Smooth muscle cell (in vitro differentiated cells): ENCODE data around the gene PIGM. TPM values are rescaled to one million over a fixed set of nuclear protein-coding genes. Genes with fewer than 3 reads are reported as not detected.
A peak's percentile ranks its signal among the peaks of the same experiment; 100 is the strongest.

Source experiments
- DNase-seq: peaks from one replicate; lab custom pipeline; 2025; ENCODE audit not compliant: unreplicated experiment; lab: John Stamatoyannopoulos, UW
- H2AFZ ChIP-seq: fragments of 200-600 bp; sonication (generic); 2 replicates; pipeline ENCODE4 v1.6.0; 2016; ENCODE audit warnings: antibody characterized with exemption, low read depth, mild to moderate bottlenecking
- H3F3A ChIP-seq: fragments of 200-600 bp; sonication (generic); 2 replicates; pipeline ENCODE4 v1.6.0; 2017; ENCODE audit warnings: antibody characterized with exemption, low read depth
- H3K27ac ChIP-seq: fragments of 200-600 bp; sonication (generic); 2 replicates; pipeline ENCODE4 v1.5.1; 2016; ENCODE audit warnings: low read depth, mild to moderate bottlenecking
- H3K27me3 ChIP-seq: fragments of 200-600 bp; sonication (generic); 2 replicates; pipeline ENCODE4 v1.6.1; 2016; ENCODE audit warnings: low read depth, mild to moderate bottlenecking
- H3K36me3 ChIP-seq: fragments of 200-600 bp; sonication (generic); 2 replicates; pipeline ENCODE4 v1.5.1; 2016; ENCODE audit warnings: low read depth
- H3K4me1 ChIP-seq: fragments of 200-600 bp; sonication (generic); 2 replicates; pipeline ENCODE4 v1.5.1; 2016; ENCODE audit warnings: low read depth
- H3K4me2 ChIP-seq: fragments of 200-600 bp; sonication (generic); 2 replicates; pipeline ENCODE4 v1.6.0; 2016; ENCODE audit warnings: mild to moderate bottlenecking
- H3K4me3 ChIP-seq: fragments of 200-600 bp; sonication (generic); 2 replicates; pipeline ENCODE4 v1.5.1; 2016; ENCODE audit warnings: mild to moderate bottlenecking
- H3K79me2 ChIP-seq: fragments of 200-600 bp; sonication (generic); 2 replicates; pipeline ENCODE4 v1.6.0; 2016; ENCODE audit warnings: low read depth, mild to moderate bottlenecking
- H3K9ac ChIP-seq: fragments of 200-600 bp; sonication (generic); 2 replicates; pipeline ENCODE4 v1.6.0; 2016; ENCODE audit warnings: low read depth
- H3K9me3 ChIP-seq: fragments of 200-600 bp; sonication (generic); replicated peaks from 2 replicates; pipeline ENCODE4 v1.5.1; 2016; ENCODE audit warnings: low read depth
- H4K20me1 ChIP-seq: fragments of 200-600 bp; sonication (generic); 2 replicates; pipeline ENCODE4 v1.6.0; 2016; ENCODE audit warnings: low read depth
- CTCF ChIP-seq: fragments of 200-600 bp; sonication (generic); IDR thresholded peaks from 2 replicates; pipeline ENCODE4 v1.5.1; 2017; ENCODE audit warnings: borderline replicate concordance, mild to moderate bottlenecking, antibody characterized with exemption; ENCODE audit not compliant: insufficient read depth, poor library complexity, severe bottlenecking
- WGBS: methylation state at CpG from one replicate; pipeline ENCODE4 v1.1.7; 2016; ENCODE audit warnings: low lambda C conversion rate; 5-methylcytosine and 5-hydroxymethylcytosine counted together
- polyA plus RNA-seq: library from polyadenylated mRNA; unstranded; fragments of >200 nt; fragmentation: Nextera tagmentation; extraction: Ambion mirVana; gene quantifications from 2 replicates; pipeline ENCODE4 v1.2.1, GENCODE V29; 2016
- total RNA-seq: library from RNA; depleted of rRNA; stranded (reverse); fragments of >200 nt; gene quantifications from 2 replicates; pipeline ENCODE4 v1.2.3, GENCODE V29; 2014

Gene PIGM
- total and polyA plus RNA-seq, 2 experiments from 2014 or later: 3.0 to 5.2 TPM

- no peak for DNase-seq
- H3K9ac ChIP-seq: no peak overlapping the region
- no peaks in the 10 kb centered on the region for H3F3A ChIP-seq
- H4K20me1 ChIP-seq: no peaks in the 10 kb centered on the region
- no peaks in the 10 kb centered on the region for H3K79me2 ChIP-seq
- H3K4me2 ChIP-seq: no peak overlapping the region
- no peaks in the 10 kb centered on the region for H3K36me3 ChIP-seq
- no peak overlapping the region for H3K27ac ChIP-seq
- H3K9me3 ChIP-seq: no peaks in the 10 kb centered on the region
- no peak overlapping the region for H2AFZ ChIP-seq
- peaks cover 5% of the 10 kb centered on the region for H3K4me1 ChIP-seq
- 44% methylated on average over 1 of the region's 1 CpG for WGBS
- no peak overlapping the region for H3K4me3 ChIP-seq
- TF ChIP-seq CTCF: no peak
- H3K27me3 ChIP-seq: no peaks in the 10 kb centered on the region
Observed at GRCh38 chr1:159992161-159992560, 39.6 kb downstream of the PIGM start.

DNA sequence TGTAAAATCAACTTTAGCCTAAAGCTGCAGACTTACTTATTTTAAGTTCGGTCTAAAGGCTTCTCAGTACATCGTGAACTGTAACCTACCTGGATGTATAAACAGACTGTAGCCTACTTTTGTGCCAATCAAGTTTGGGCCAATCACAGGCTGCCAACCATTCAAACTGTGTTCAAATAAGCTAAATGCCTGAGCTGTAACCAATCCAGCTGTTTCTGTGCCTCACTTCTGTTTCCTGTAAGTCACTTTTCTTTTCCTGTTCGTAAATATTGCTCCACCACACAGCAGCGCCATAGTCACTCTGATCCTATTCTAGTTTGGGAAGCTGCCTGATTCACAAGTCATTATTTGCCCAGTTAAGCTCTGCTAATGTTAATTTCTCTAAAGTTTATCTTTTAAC, 40.3 kb downstream of the PIGM start:
- Histone ChIP-seq H3K27me3 (no peaks in the 10 kb centered on the region), H3K4me1 (peaks cover 3% of the 10 kb centered on the region), H2AFZ (no peak overlapping the region), H3K27ac (no peak overlapping the region), H3K9ac (no peak overlapping the region), H4K20me1 (no peaks in the 10 kb centered on the region), H3K4me2 (peak overlapping the region; percentile 47), H3K36me3 (no peaks in the 10 kb centered on the region), H3K9me3 (no peaks in the 10 kb centered on the region), H3K79me2 (no peaks in the 10 kb centered on the region), H3F3A (no peaks in the 10 kb centered on the region), H3K4me3 (no peak overlapping the region)
- DNase-seq: no peak
- WGBS: 63% methylated on average over 4 of the region's 4 CpGs
- TF ChIP-seq CTCF: no peak

DNA sequence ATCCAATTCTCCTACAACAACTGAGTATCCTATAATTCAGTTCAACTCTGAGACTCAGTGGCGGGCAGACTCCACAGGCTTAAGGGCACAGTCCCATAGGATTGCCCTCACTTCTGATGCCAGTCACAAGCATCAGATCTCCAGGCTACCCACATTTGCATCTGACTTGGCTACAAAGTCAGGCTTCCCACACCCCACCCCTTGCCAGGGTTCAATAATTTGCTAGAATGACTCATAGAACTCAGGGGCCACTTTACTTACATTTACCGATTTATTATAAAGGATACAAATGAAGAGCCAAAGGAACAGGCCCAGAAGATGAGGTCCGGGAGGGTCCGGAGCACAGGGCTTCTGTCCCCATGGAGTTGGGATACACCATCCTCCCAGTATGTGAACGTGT, 41.8 kb downstream of the PIGM start:
- Histone ChIP-seq H3F3A (no peaks in the 10 kb centered on the region), H3K4me3 (no peak overlapping the region), H4K20me1 (no peaks in the 10 kb centered on the region), H3K4me1 (no peaks in the 10 kb centered on the region), H3K9ac (no peak overlapping the region), H3K9me3 (no peaks in the 10 kb centered on the region), H3K27ac (no peak overlapping the region), H3K27me3 (no peaks in the 10 kb centered on the region), H2AFZ (no peak overlapping the region), H3K36me3 (no peaks in the 10 kb centered on the region), H3K79me2 (no peaks in the 10 kb centered on the region), H3K4me2 (no peak overlapping the region)
- no peak for DNase-seq
- WGBS: 85% methylated on average over 5 of the region's 5 CpGs
- no peak for TF ChIP-seq CTCF

DNA sequence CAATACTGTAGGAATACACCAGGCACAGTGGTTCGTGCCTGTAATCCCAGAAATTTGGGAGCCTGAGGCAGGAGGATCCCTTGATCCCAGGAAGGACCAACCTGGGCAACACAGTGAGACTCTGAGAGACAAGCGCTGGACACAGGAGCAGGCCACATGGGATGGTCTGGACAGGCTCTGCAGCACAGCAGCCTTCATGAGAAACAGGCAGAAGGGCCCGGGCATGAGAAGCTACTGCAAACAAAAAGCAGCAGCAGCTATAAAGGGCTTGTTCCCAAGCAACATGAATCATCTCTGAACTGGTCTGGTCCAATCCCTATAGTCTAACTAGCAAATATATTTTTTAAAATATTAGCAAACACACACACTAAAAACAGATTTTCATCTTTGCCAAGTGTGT, 42.2 kb downstream of the PIGM start:
- Histone ChIP-seq H3K79me2 (no peaks in the 10 kb centered on the region), H3K4me3 (no peak overlapping the region), H3K4me1 (no peaks in the 10 kb centered on the region), H3K27ac (no peak overlapping the region), H3F3A (no peaks in the 10 kb centered on the region), H3K9me3 (no peaks in the 10 kb centered on the region), H3K36me3 (no peaks in the 10 kb centered on the region), H3K4me2 (no peak overlapping the region), H4K20me1 (no peaks in the 10 kb centered on the region), H3K9ac (no peak overlapping the region), H2AFZ (no peak overlapping the region), H3K27me3 (no peaks in the 10 kb centered on the region)
- 75% methylated on average over 3 of the region's 3 CpGs for WGBS
- DNase-seq: no peak
- no peak for TF ChIP-seq CTCF
